ENCODE results near the gene PACRG.

DNA sequence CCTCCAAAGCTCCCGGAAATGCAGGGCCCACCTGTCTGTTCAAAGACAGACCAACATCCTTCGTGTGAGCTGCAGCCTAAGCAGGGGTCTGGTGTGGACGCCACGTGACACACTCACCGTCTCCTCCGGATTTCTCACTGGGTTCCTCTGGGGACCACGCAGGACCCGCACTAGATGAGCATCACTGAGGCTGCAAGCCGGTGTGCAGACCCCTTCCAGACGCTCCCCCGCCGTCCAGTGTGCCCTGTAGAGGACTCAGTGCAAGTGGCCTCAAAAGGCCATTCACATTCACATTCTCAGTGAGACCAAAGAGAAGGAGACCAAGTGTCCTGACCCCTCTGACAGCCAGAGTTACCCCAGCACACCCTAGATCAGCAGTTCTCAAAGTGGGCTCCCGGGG, 595.5 kb downstream of the PACRG start:
- TF ChIP-seq POLR2AphosphoS5 (IDR thresholded peaks at IDR 0.05): no peak
- no peak for TF ChIP-seq CTCF (IDR thresholded peaks at IDR 0.05)

Data from prostate gland (tissue), 2 donors.